HG02798 (cell line): ENCODE results near the gene CLSTN2.

Experiments used
- ATAC-seq: cut with Tn5 transposase; IDR thresholded peaks from one replicate; pipeline ENCODE4 v1.9.1; 2021; ENCODE audit warnings: mild to moderate bottlenecking; ENCODE audit not compliant: unreplicated experiment, poor library complexity

CLSTN2 gene

DNA sequence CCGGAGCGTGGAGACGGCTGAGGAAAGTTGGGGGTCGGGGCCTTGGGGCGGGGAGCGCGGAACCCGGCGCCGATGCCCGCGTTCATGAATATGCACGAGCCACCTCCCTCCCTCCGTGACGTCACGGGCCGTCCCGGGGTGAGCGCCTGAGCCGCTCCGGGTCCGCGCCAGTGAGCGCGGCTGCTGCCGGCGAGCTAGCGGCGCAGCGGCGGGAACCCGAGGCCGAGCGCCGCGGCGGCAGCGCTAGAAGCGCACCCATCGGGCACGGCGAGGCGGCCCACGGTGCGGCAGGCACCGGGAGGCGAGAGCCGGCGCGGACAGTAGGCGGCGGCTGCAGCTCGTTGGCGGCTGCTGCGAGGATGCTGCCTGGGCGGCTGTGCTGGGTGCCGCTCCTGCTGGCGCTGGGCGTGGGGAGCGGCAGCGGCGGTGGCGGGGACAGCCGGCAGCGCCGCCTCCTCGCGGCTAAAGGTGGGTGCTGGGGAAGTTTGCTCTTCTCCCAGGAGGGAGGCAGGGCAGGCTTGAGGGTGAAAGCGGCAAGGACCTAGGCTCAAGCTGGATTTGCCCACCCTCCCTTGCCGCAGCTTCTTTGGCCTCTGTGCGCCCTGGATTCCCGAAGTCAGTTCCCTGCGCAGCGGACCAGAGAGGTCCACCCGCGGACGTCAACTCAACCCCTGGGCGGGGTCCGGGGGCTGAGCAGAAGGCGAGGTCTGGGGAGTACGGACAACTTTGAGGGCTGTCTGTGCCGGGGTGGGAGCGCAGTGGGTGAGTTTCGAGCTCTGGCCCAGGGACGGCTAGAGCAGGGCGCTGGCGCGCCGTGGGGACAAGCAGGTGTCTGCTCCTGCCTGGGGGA lies at the start of gene CLSTN2:
TSS of gene CLSTN2 (plus strand) at position 170 of the 850 bp plus-strand sequence.
- ATAC-seq = peak; percentile 48

DNA sequence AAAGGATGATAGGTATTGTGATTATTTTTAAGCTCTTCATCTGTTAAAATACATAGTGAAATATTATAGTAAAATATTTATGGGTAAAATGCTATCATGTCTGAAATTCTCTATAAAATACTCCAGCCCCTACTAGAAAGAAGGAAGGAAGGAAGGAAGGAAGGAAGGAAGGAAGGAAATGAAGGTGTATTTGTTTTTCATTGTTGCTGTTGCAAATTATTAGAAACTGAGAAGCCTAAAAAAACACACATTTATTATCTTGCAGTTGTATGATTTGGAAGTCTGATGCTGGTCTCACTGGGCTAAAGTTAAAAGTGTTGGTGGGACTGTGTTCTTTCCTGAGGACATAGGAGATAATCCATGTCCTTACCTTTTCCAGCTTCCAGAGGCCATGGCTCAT lies 47.6 kb upstream of the CLSTN2 start:
- ATAC-seq = no peak

DNA sequence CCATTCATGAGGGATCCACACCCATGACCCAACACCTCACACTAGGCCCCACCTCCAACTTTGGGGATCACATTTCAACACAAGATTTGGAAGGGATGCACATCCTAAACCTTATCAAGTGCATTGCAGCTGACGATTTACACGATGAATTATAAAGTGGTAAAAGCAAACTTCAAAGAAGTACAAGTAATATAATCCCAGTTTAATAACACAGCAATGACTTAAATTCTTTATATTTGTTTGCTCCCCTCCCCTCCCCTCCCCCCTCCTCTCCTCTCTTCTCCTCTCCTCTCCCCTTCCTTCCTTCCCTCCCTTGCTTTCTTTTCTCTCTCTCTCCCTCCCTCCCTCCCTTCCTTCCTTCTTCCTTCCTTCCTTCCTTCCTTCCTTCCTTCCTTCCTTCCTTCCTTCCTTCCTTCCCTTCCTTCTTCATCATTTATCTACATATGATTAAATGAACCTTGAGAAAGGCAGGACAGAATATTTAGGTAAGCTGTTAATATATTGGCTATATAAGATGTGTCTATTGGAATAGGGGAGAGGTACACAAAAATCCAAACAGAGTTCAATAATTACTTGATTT lies 46.3 kb upstream of the CLSTN2 start:
- ATAC-seq = no peak

DNA sequence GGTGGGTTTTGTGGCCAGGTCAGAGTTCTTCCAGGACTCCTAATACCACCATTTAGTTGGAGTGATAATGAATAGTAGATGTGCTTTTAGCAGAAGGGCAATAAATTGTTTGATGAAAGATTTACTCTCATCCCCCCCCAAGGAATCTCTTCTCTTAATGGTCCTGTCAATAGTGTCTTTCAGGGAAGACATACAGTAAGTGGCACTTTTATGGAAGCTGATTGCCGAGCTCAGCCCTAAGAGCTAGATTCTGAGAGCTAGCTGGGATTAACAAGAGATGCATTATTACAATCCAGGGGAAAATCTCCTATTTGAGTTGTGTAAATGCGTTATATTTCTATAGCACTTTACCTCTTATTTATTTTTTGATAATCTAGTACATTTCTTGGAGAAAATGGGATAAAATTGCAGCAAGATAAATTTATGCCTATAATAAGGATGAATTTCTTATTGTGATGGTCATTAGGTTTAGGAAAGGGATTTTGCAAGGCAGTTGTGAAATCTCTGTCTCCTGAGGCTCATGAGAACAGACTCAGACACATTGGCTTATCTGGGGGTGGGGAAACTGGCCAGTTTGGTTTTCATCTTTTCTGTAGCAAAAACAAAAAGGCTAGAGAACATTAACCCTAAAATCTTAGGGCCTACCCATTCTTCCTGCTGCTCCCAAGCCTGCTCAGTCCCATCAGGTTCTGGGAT lies 41.6 kb upstream of the CLSTN2 start:
- no peak for ATAC-seq

DNA sequence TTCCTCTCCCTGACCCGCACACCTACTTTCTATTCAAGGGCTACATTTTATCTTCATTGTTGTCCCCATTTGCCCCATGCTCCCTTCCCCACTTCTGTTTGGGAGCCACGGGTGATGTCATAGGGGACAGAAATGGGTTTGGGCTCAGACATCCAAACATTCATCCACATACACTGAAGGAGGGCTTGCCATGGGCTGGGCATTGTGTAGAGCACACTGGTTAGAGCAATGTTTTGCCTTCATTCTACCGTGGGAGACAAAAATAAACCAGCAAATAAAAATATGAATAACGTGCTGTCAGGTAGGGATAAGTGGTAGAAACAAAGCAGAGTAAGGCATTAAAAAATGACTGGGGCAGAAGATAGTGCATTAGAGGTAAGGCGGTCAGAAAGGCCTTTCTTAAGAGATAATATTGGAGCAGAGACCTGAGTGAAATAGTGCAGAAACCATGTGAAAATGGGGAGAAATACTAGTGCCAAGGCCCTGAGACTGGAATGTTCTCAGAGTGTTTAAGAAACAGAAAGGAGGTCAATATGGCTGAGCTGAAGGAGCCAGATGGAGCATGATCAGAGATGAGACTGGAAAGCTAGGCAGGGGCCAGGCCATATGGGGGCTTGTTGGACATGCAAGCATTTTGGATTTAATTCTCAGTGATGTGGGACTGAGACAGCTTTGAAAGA lies 40.9 kb upstream of the CLSTN2 start:
- no peak for ATAC-seq

DNA sequence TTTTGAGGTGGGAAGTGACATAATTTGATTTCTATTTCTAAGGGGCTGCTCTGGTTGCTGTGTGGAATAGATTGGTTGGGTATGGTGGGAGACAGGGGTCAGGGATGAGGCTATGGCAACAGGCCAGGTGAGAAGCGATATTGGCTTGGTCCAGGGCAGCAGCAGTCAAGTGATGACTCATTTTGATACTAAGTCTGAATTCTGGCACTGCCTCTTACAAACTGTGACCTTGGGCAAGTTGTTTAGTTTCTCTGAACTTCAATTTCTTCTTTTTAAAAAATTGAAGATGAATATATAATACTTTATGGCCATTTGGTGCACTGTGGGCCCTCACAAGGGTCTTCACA lies 40.4 kb upstream of the CLSTN2 start:
- no peak for ATAC-seq

DNA sequence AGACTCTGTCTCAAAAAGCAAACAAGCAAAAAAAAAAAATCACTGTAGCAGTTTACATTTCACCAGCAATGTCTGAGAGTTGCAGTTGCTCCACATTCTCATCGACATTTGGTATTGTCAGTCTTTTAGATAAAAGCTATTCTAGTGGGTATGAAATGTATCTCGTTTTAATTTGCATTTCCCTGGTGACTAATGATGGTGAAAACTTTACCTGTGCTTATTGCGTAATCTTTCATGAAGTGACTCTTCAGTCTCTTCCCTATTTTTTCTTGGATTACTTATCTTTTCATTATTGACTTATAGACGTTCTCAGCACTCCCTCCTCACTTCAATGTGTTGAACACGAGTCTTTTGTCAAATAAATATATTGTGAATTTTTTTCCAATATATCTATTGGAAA lies 37.2 kb upstream of the CLSTN2 start:
- ATAC-seq = no peak

DNA sequence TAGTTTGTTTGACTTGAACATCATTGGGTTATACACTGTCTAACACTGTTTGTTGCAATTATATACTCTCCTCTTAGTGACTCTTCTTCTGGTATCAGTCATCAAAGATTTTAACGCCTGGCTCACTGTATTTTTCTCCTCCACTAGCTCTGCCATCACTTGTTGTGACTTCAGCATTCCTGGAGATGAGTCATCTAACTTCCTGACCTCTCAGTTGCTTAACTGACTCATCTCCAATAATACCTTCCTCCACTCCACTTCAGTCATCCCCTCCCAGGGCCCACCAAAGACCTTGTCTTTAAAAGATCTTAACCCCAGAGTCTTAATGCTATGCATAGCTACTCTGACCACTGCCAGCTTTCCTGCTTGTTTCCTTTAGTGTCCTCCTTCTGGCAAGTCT lies 28.6 kb upstream of the CLSTN2 start:
- no peak for ATAC-seq

DNA sequence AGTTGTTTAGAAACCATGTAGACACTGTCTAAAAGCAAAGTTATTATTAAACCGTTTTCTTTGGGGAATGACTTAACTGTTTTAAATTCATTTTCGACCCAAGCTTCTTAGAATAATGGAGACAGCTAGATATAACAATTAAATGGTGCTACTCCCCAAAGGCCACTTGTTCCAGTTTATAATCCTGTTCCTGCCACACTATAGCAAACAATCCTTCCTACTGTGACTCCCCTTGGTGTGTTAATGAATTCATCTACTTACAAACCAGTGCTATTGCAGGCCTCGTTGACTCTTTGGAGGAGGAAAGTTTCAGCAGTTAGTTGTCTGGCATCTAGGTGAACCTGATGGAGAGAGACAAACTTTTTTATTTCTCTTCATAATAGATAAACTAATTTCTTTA lies 25.2 kb upstream of the CLSTN2 start:
- ATAC-seq = no peak

DNA sequence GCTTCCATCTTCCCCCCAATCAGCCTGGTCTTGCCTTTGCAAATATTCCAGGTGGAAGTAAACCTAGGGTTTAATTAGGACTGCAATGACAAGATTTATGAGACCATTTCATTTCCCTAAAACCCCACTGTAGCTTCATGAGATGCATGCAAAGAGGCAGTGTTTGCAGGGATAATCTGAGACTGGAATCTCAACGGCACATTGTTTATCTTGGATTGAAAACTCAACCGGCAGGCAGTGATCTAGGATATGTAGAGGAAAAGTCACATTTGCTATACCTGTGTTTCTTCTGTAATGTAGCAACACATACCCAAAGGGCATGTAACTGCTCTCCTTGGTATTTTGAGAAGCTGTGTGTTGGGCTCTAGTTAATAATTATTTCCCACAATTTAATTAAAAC lies 18.7 kb upstream of the CLSTN2 start:
- ATAC-seq = no peak

DNA sequence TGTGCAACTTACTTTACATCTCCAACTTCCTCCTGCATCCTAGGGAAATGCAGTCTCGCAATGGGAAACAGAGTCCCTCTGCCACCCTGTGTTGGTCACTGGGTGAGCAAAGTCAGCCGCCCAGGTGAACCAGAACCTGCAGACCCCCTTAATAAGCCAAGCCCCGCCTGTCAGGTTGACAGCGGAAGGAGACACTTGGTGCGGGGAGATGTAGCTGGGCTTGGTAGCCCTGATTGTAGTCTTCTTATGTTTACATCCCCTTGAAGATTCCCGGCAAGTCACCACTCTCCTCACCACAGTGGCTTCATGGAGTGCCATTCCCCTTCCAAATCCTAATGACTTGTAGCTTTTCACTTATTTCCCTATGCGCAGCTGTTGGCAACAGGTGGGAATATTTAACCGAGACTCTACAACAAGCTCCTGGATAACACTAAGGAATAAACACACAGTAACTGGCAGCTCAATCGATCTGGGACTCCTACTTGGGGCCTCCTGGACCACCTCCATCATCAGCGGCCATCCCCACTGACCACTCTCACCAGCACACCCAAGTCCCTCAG lies 17.7 kb upstream of the CLSTN2 start:
- ATAC-seq = no peak

DNA sequence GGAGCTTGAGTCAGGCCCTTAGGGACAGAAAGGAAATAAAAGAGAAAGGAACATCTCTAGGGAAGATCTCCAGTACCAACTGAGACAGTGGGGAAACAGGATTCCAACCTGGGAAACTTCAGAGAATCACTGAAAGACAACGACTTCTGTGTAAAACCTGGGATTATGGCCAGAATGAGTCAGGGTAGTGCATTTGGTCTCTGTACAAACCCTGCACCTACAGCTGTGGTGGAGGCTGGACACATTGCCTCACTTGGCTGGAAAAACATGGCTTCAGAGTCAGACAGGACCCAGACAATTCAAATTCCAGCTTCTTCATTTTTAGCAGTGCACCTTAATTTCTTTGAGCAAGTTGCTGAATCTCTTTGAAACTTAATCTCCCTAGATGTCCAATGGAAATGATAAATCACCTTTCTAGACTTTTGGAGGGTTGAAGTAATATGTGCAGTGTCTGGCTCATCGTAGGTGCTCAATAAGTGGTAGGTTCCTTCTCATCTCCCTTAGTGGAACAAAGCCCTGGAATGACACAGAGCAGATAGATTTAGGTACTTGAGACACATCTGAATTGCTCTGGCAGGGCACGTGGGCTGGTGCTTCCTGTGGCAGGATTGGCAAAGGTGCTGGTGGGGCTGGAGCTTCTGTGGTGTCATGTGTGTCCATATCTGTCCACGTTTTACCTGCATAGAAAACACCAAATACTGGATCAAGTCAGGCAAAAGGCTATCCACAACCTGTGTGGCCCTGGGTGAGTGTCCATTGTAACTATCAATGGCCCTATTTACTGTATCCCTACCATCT lies 6.1 kb upstream of the CLSTN2 start:
- no peak for ATAC-seq

DNA sequence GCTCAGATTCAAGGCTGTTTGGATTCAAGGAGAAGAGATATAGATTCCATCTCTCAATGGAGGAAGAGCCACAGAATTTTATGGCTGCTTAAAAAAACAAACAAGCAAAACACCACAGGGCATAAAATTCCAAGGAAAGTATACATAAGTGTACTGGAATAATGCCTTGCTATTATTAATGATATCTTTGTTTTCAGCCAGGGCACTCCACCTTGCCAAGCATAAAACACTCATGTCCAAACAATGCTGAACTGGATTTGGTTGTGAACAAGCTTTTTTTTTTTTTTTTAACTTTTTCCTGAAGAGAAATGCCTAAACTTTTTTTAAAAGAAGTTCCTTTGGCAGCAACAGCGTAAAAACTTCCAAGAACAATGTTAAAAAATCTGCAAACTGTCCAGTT lies 4.8 kb upstream of the CLSTN2 start:
- no peak for ATAC-seq

DNA sequence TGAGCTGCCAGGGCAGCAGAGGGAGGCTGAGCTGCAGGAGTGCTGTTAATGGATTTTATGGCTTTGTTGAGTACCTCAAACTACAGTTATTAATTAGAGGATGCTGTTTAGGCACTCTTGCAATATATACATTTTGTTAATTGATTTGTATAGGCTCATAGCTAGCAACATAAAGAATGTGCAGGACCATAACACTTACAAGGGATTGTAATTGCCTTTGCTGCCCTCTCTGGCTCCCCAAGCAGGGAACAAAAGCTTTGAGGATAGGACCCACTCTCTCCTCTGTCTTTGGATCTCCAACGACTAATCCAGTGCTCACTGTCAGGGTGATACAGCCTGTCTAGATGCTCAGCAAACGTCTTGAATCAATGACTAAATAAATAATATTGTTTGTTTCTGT lies 1.2 kb upstream of the CLSTN2 start:
- ATAC-seq = no peak

DNA sequence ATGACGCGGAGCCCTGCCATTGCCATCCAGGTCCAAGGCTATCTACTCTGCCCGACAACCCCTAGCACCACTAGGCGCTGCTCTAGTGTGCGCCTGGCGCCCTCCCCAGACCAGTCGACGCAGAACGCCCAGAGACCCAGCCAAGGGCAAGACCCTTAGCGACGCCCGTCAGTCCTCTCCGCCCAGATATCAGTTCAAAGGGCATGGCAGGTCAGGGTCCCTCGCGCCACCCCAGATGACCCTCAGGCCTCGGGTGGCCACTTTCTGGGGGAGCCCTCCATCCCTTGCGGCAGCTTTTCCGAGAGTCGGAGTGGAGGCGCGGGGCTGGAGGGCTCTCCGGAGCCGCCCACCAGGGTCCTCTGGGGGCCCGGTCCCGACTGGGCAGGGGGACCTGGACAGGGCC lies 371 bp upstream of the CLSTN2 start:
- ATAC-seq = no peak

DNA sequence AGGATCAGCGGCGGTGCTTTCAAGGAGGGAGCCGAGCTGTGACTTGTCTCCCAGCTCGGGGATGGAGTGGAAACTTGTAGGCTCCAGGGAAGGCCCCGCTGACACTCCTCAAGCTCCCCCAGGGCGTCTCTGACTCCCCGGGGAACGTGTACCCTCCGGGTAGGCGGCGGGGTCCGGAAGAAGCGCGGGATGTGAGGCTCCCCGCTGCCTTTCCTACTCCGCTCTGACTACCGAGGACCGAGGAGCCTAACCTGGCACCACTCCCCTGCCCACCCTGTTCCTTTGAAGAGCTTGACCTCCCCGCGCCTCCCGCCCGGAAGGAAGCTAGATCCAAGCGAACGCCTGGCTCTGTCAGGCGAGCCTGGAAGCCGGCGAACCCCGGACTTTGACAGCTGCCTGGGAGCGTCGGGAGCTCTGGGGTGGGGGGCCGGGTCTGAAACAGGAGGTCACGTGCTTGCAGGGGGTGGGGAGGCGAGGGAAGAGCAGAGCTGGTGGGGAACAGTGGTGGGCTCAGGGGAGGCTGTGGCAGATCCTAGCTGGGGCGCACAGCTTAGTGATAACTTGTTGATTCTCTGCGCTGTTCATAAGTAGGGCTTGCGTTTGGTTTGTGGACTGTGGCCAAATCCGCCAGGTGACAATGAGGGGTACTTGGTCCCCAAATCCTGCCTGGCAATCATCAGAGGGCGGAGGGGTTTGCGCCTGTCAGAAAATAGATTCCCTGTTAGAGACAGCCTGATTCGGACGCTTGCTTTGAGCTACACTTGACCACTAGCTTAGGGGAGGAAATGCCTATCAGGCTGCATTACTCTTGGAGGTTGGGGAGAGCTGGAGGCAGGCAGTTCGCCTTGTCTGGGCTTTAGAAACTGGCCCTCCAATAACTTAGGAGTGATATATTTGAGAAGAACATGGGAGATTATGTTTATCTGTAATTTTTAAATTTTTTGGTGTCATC lies 1.2 kb downstream of the CLSTN2 start:
- ATAC-seq = no peak

DNA sequence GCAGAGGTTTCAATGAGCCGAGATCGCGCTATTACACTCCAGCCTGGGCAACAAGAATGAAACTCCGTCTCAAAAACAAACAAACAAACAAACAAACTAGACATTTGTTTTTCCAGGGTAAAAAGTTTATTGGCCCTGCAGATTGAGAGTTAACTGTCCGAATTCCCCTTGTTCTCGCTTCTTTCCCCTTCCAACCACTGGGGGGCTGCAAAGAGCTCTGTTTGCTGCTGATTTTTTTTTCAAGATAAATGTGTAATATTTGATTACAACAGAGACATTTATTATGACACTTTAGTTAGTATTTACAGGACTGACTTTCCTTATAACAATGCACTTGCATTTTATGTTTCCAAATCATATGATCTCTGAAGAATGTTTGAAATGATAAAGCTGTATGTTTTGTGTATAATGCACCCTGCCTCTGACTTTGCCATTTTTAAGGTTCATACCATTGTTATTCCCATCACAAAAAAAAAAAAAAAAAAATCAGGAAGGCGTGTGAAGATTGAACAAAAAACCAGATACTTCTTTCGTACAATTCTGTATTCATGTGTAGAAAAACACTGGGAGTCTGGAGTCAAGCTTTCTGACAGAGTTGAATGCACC lies 2.8 kb downstream of the CLSTN2 start:
- no peak for ATAC-seq

DNA sequence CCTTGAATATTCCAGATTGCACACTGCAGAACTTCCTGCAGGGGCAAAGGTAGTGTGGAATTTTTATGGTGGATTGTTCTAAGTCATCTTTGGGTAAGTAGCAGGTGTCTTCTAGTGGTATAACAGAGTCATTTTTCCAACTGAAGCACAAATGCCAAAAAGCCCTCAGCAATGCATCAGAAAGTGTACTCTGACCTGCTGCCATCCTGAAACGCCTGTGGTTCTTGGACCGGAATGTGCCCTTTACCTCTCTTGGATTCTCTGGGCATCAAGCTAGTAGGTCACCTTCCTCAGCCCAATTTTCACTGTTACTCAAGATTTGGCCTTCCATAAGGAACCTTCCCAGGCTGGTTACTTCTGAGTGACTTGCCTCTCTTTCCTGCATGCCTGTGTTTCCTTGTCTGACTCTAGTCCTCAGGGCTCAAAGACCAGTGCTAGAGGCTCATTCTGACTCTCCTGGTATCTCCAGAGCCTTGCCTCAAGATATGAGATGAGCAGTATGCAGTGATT lies 4.8 kb downstream of the CLSTN2 start:
- ATAC-seq = no peak
